ENCODE results near the gene TSPAN32. TPM values are rescaled to one million over a fixed set of nuclear protein-coding genes. Genes with fewer than 3 reads are reported as not detected.

The TSPAN32 gene
- total and polyA plus RNA-seq, 2 donors (not counting 3 experiments of a cell fraction or from before 2014, with no cell fraction given): not detected

GRCh38 chr11:2359557-2359956, 57.7 kb downstream of the TSPAN32 start:
- H3K9ac ChIP-seq (replicated peaks; ENCODE audit: extremely low read depth, insufficient read depth, low read length): no peak overlapping the region
- no peaks in the 10 kb centered on the region for H3K36me3 ChIP-seq (ENCODE audit: control insufficient read depth in 2 of 2, extremely low read depth in 1 of 2, insufficient read depth in 2 of 2, low read length in 2 of 2)
- H3K4me3 ChIP-seq (replicated peaks in 1 of 3; ENCODE audit: insufficient read depth in 1 of 3, low read depth in 1 of 3, low read length in 3 of 3): no peak overlapping the region
- no peaks in the 10 kb centered on the region for H4K20me1 ChIP-seq (replicated peaks; ENCODE audit: control insufficient read depth, extremely low read depth, insufficient read depth, low read length)
- no peak for TF ChIP-seq MAX (IDR thresholded peaks at IDR 0.05; ENCODE audit: insufficient read depth, insufficient read length)
- no peak for TF ChIP-seq JUN (IDR thresholded peaks at IDR 0.05; ENCODE audit: borderline replicate concordance, insufficient read depth, insufficient read length, low read depth)
- no peak for TF ChIP-seq POLR2AphosphoS5 (IDR thresholded peaks at IDR 0.05; ENCODE audit: insufficient read depth, low read depth, low read length)
- TF ChIP-seq CTCF (IDR thresholded peaks at IDR 0.05; ENCODE audit: extremely low read depth in 1 of 2, insufficient read depth in 1 of 2, low read depth in 1 of 2, low read length in 2 of 2): no peak
- no peak for TF ChIP-seq FOS (IDR thresholded peaks at IDR 0.05; ENCODE audit: borderline replicate concordance, insufficient read depth, low read length)
- TF ChIP-seq EZH2 (IDR thresholded peaks at IDR 0.05; ENCODE audit: borderline replicate concordance, low read depth, low read length, severe bottlenecking): no peak
- no peak for TF ChIP-seq MYC (IDR thresholded peaks at IDR 0.05; ENCODE audit: low read depth, low read length)
- no peak for TF ChIP-seq GATA2 (IDR thresholded peaks at IDR 0.05; ENCODE audit: insufficient read depth, insufficient read length, low read depth, low read length)
- no peak for TF ChIP-seq POLR2A (IDR thresholded peaks at IDR 0.05; ENCODE audit: low read depth, low read length)
- CTCF ChIA-PET: interaction anchor here (1.1 kb wide), 1 partner anchor 12 kb away, joined by 3 read pairs; no protein-coding TSS in a partner anchor
- dilution Hi-C loops (cut with MboI; ENCODE audit: extremely low pct_ligation_motif_present, low sequenced_read_pairs): no loop called here
- H3K27ac ChIP-seq (ENCODE audit: insufficient read depth, low read depth, low read length): no peak overlapping the region
- H3K79me2 ChIP-seq (ENCODE audit: control insufficient read depth, insufficient read depth, low read length): no peaks in the 10 kb centered on the region
- no peak overlapping the region for H3K4me2 ChIP-seq (ENCODE audit: insufficient read depth, low read length)
- no peak for FAIRE-seq
- POLR2A ChIA-PET: no interaction called here
- H3K9me3 ChIP-seq (replicated peaks; ENCODE audit: control insufficient read depth, insufficient read depth, low read length): no peaks in the 10 kb centered on the region
- BruUV-seq (replicated peaks): no TSS peak
- DNase-seq (ENCODE audit: low read depth, low spot score): no peak
- H3K4me1 ChIP-seq (ENCODE audit: control insufficient read depth, extremely low read depth, insufficient read depth, low read length): no peaks in the 10 kb centered on the region
- intact Hi-C loops (cut with micrococcal nuclease): no loop called here
- H3K27me3 ChIP-seq (ENCODE audit: control insufficient read depth in 2 of 2, insufficient read depth in 2 of 2, low read length in 2 of 2): no peaks in the 10 kb centered on the region
- H3K9me1 ChIP-seq (replicated peaks; ENCODE audit: control insufficient read depth, extremely low read depth, insufficient read depth, low read length): no peaks in the 10 kb centered on the region
- H2AFZ ChIP-seq (ENCODE audit: low read depth, low read length): no peak overlapping the region

Measured in endothelial cell of umbilical vein (primary cell).